GM13976 (cell line): Measurements from ENCODE around the gene NAALADL2.

Experiments used
- DNase-seq: peaks from one replicate; pipeline ENCODE4 v3.0.0; 2012; ENCODE audit warnings: low spot score
- CTCF ChIP-seq: IDR thresholded peaks from 2 replicates; pipeline ENCODE4 v1.5.1; 2012; ENCODE audit warnings: borderline replicate concordance, mild to moderate bottlenecking; ENCODE audit not compliant: insufficient read depth; ENCODE audit errors: extremely low read depth, missing control alignments, control extremely low read depth
- in situ Hi-C: fragments of 300-500 bp; cut with MboI; formaldehyde crosslinking; loops from one replicate; pipeline ENCODE4 v1.12.0; 2022; ENCODE audit warnings: low sequenced_read_pairs, mixed read lengths, inconsistent platforms; ENCODE audit not compliant: unreplicated experiment

NAALADL2 gene

DNA sequence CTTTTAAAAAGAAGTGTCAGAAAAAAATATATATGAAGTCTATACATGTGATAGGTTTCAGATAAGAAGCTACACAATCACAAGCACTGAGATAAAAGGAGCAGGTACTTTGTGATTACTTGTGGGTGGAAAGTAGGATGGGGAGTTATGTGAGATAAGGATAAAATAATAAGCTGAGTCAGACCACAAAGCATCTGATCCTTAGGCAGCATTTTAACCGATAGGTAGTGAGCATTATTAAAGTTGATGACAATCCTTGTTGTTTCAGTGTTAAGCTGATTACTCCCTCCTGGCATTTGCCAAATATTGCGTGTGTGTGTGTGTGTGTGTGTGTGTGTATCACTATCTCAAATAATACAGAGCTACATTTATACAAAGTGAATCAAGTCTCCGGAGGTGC, 483.1 kb downstream of the NAALADL2 start:
- no peak for DNase-seq
- in situ Hi-C loops, result no loop called here
- TF ChIP-seq CTCF, result no peak

DNA sequence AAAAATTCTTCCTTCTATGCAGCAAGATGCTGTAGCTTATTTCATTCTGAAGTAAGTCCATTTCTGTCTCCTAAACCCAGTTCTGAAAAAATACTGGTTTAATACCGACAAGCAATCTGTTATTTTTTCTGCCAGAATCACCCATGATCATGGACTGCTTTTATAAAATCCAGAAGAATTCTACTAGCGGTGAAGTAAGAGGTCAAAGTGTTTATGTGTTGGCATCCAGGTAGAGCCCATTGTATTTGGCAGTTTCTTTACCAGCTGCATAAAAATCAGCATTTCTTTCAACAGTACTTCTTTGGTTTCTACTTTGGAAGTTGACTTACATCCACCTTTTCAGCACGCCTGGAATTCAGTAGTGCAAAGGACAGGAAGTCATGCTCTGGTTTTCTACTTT, 484.8 kb downstream of the NAALADL2 start:
- no peak for DNase-seq
- in situ Hi-C loops, result no loop called here
- TF ChIP-seq CTCF, result no peak

GRCh38 chr3:175346573-175347356, 487.6 kb downstream of the NAALADL2 start:
- in situ Hi-C loops, result no loop called here
- no peak for TF ChIP-seq CTCF
- no peak for DNase-seq

GRCh38 chr3:175349168-175349567, 490.0 kb downstream of the NAALADL2 start:
- DNase-seq, result no peak
- TF ChIP-seq CTCF, result no peak
- in situ Hi-C loops, result no loop called here

- no peak for TF ChIP-seq CTCF
- no peak for DNase-seq
- in situ Hi-C loops, result no loop called here
Observed at GRCh38 chr3:175355801-175356335, 496.7 kb downstream of the NAALADL2 start.

GRCh38 chr3:175356899-175357324, 497.8 kb downstream of the NAALADL2 start:
- no peak for DNase-seq
- in situ Hi-C loops, result no loop called here
- no peak for TF ChIP-seq CTCF

GRCh38 chr3:175357758-175358157, 498.6 kb downstream of the NAALADL2 start:
- DNase-seq, result no peak
- no peak for TF ChIP-seq CTCF
- in situ Hi-C loops, result no loop called here
